Measurements from ENCODE around the gene HAPLN2.

HAPLN2 gene

GRCh38 chr1:156642265-156643048 is 23.2 kb downstream of the HAPLN2 start:
- no peak overlapping the region for H3K27ac Mint-ChIP-seq

GRCh38 chr1:156643049-156643777 is 24.0 kb downstream of the HAPLN2 start:
- H3K27ac Mint-ChIP-seq: no peak overlapping the region
- H3K4me1 Mint-ChIP-seq (ENCODE audit: low read depth): peaks cover 32% of the 10 kb centered on the region
- no peaks in the 10 kb centered on the region for H3K9me3 Mint-ChIP-seq (ENCODE audit: low read depth)
- no peaks in the 10 kb centered on the region for H3K36me3 Mint-ChIP-seq
- H3K4me3 Mint-ChIP-seq: peak overlapping the region; percentile 69
- H3K27me3 Mint-ChIP-seq: peaks cover 54% of the 10 kb centered on the region

More at GRCh38 chr1:156642265-156643048, 23.2 kb downstream of the HAPLN2 start:
- no peaks in the 10 kb centered on the region for H3K9me3 Mint-ChIP-seq (ENCODE audit: low read depth)
- H3K4me1 Mint-ChIP-seq (ENCODE audit: low read depth): peaks cover 32% of the 10 kb centered on the region
- H3K36me3 Mint-ChIP-seq: no peaks in the 10 kb centered on the region
- peaks cover 50% of the 10 kb centered on the region for H3K27me3 Mint-ChIP-seq
- H3K4me3 Mint-ChIP-seq: peak overlapping the region; percentile 69

- no peaks in the 10 kb centered on the region for H3K36me3 Mint-ChIP-seq
- no peak overlapping the region for H3K27ac Mint-ChIP-seq
- H3K4me3 Mint-ChIP-seq: no peak overlapping the region
- no peaks in the 10 kb centered on the region for H3K9me3 Mint-ChIP-seq (ENCODE audit: low read depth)
- H3K27me3 Mint-ChIP-seq: peaks cover 53% of the 10 kb centered on the region
- H3K4me1 Mint-ChIP-seq (ENCODE audit: low read depth): peaks cover 32% of the 10 kb centered on the region
Measured at GRCh38 chr1:156643778-156644092, 24.5 kb downstream of the HAPLN2 start.

GRCh38 chr1:156644146-156644545 is 24.9 kb downstream of the HAPLN2 start:
- Mint-ChIP-seq H3K4me1 (ENCODE audit: low read depth) (peaks cover 32% of the 10 kb centered on the region), H3K9me3 (ENCODE audit: low read depth) (no peaks in the 10 kb centered on the region), H3K27me3 (peaks cover 53% of the 10 kb centered on the region), H3K4me3 (no peak overlapping the region), H3K36me3 (no peaks in the 10 kb centered on the region), H3K27ac (no peak overlapping the region)

GRCh38 chr1:156644640-156645039 is 25.4 kb downstream of the HAPLN2 start:
- Mint-ChIP-seq H3K9me3 (ENCODE audit: low read depth) (no peaks in the 10 kb centered on the region), H3K4me3 (no peak overlapping the region), H3K36me3 (no peaks in the 10 kb centered on the region), H3K27me3 (peaks cover 51% of the 10 kb centered on the region), H3K27ac (no peak overlapping the region), H3K4me1 (ENCODE audit: low read depth) (peaks cover 32% of the 10 kb centered on the region)

- Mint-ChIP-seq H3K27ac (no peak overlapping the region), H3K4me3 (no peak overlapping the region), H3K27me3 (peaks cover 52% of the 10 kb centered on the region), H3K4me1 (ENCODE audit: low read depth) (peaks cover 32% of the 10 kb centered on the region), H3K36me3 (no peaks in the 10 kb centered on the region), H3K9me3 (ENCODE audit: low read depth) (no peaks in the 10 kb centered on the region)
Measured at GRCh38 chr1:156645056-156645455, 25.8 kb downstream of the HAPLN2 start.

- no peak overlapping the region for H3K27ac Mint-ChIP-seq
- peaks cover 51% of the 10 kb centered on the region for H3K27me3 Mint-ChIP-seq
- peaks cover 32% of the 10 kb centered on the region for H3K4me1 Mint-ChIP-seq (ENCODE audit: low read depth)
- no peaks in the 10 kb centered on the region for H3K36me3 Mint-ChIP-seq
- H3K4me3 Mint-ChIP-seq: no peak overlapping the region
- H3K9me3 Mint-ChIP-seq (ENCODE audit: low read depth): no peaks in the 10 kb centered on the region
Measured at GRCh38 chr1:156645666-156646065, 26.5 kb downstream of the HAPLN2 start.

- Mint-ChIP-seq H3K27me3 (peaks cover 45% of the 10 kb centered on the region), H3K4me1 (ENCODE audit: low read depth) (peaks cover 21% of the 10 kb centered on the region), H3K36me3 (no peaks in the 10 kb centered on the region), H3K4me3 (no peak overlapping the region), H3K9me3 (ENCODE audit: low read depth) (no peaks in the 10 kb centered on the region), H3K27ac (no peak overlapping the region)
Measured at GRCh38 chr1:156646738-156647211, 27.6 kb downstream of the HAPLN2 start.

- peaks cover 21% of the 10 kb centered on the region for H3K4me1 Mint-ChIP-seq (ENCODE audit: low read depth)
- no peak overlapping the region for H3K27ac Mint-ChIP-seq
- H3K4me3 Mint-ChIP-seq: no peak overlapping the region
- no peaks in the 10 kb centered on the region for H3K9me3 Mint-ChIP-seq (ENCODE audit: low read depth)
- H3K36me3 Mint-ChIP-seq: no peaks in the 10 kb centered on the region
- peaks cover 49% of the 10 kb centered on the region for H3K27me3 Mint-ChIP-seq
Measured at GRCh38 chr1:156647351-156647750, 28.1 kb downstream of the HAPLN2 start.

- Mint-ChIP-seq H3K27ac (no peak overlapping the region), H3K4me3 (no peak overlapping the region), H3K27me3 (peaks cover 47% of the 10 kb centered on the region), H3K4me1 (ENCODE audit: low read depth) (peaks cover 9% of the 10 kb centered on the region), H3K36me3 (no peaks in the 10 kb centered on the region), H3K9me3 (ENCODE audit: low read depth) (no peaks in the 10 kb centered on the region)
Measured at GRCh38 chr1:156648496-156648895, 29.3 kb downstream of the HAPLN2 start.

GRCh38 chr1:156648951-156649350 is 29.7 kb downstream of the HAPLN2 start:
- Mint-ChIP-seq H3K27me3 (peaks cover 49% of the 10 kb centered on the region), H3K27ac (no peak overlapping the region), H3K9me3 (ENCODE audit: low read depth) (no peaks in the 10 kb centered on the region), H3K36me3 (no peaks in the 10 kb centered on the region), H3K4me1 (ENCODE audit: low read depth) (peaks cover 5% of the 10 kb centered on the region), H3K4me3 (no peak overlapping the region)

GRCh38 chr1:156652131-156652991 is 33.1 kb downstream of the HAPLN2 start:
- H3K4me3 Mint-ChIP-seq: no peak overlapping the region
- no peak overlapping the region for H3K27ac Mint-ChIP-seq
- peaks cover 51% of the 10 kb centered on the region for H3K27me3 Mint-ChIP-seq
- H3K36me3 Mint-ChIP-seq: no peaks in the 10 kb centered on the region
- peaks cover 7% of the 10 kb centered on the region for H3K4me1 Mint-ChIP-seq (ENCODE audit: low read depth)
- no peaks in the 10 kb centered on the region for H3K9me3 Mint-ChIP-seq (ENCODE audit: low read depth)

- H3K9me3 Mint-ChIP-seq (ENCODE audit: low read depth): no peaks in the 10 kb centered on the region
- peaks cover 52% of the 10 kb centered on the region for H3K27me3 Mint-ChIP-seq
- H3K4me3 Mint-ChIP-seq: no peak overlapping the region
- no peak overlapping the region for H3K27ac Mint-ChIP-seq
- no peaks in the 10 kb centered on the region for H3K36me3 Mint-ChIP-seq
- peaks cover 13% of the 10 kb centered on the region for H3K4me1 Mint-ChIP-seq (ENCODE audit: low read depth)
Measured at GRCh38 chr1:156652992-156653355, 33.8 kb downstream of the HAPLN2 start.

GRCh38 chr1:156654700-156655099 is 35.5 kb downstream of the HAPLN2 start:
- peaks cover 41% of the 10 kb centered on the region for H3K27me3 Mint-ChIP-seq
- no peaks in the 10 kb centered on the region for H3K36me3 Mint-ChIP-seq
- no peak overlapping the region for H3K4me3 Mint-ChIP-seq
- H3K4me1 Mint-ChIP-seq (ENCODE audit: low read depth): peaks cover 20% of the 10 kb centered on the region
- H3K27ac Mint-ChIP-seq: no peak overlapping the region
- H3K9me3 Mint-ChIP-seq (ENCODE audit: low read depth): no peaks in the 10 kb centered on the region

All from activated naive CD8-positive, alpha-beta T cell (primary cell).